ENCODE results near the gene C14orf180. TPM values are rescaled to one million over a fixed set of nuclear protein-coding genes. Genes with fewer than 3 reads are reported as not detected.

Gene C14orf180
- total RNA-seq, 1 experiment from 2014 or later = not detected

DNA sequence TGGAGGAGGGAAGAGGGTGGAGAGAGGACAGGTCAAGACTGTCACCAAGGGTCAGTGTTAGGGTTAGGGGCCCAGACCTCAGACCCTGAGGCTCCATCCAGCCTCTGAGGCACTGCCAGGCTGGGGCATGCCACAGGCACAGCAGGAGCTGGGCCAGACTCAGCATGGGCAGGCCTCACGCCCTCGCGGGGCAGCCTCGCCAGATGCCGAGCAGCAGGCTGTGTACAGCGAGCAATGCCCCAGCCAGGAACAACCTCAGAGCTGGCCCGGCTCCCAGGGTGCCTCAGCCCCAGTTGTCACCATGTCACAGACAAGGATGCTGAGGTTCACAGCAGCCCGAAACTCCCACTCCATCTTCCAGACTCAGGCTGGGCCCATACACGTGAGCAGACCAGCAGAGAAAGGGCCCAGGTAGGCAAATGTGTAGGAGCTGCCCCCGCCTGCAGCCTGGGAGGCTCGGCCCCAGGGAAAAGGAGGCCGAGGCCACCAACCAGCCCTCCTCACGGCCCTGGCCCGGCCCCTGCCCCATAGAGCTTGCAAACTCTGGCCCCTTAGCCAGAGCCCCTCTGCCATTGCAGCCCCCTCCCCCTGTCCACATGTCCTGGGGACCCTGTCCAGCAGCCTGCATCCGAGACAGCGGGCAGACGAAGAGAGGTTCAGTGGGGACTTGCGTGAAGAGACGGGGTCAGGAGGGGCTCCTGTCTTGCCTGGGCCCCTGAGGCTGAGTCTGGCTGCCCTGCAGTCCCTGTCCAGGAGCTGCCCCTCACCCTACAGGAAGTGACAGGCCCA is 7.5 kb downstream of the C14orf180 start:
- DNase-seq = no peak
- H2BK5ac ChIP-seq (ENCODE audit: insufficient read length, low read length) = no peak overlapping the region
- H3K27me3 ChIP-seq (ENCODE audit: insufficient read depth, low read length) = no peaks in the 10 kb centered on the region
- no peak overlapping the region for H3K4ac ChIP-seq (ENCODE audit: low read depth, low read length)
- H2BK15ac ChIP-seq (ENCODE audit: low read depth, low read length) = no peak overlapping the region
- no peak overlapping the region for H3K9ac ChIP-seq (ENCODE audit: extremely low read depth, insufficient read length, low read length)
- no peak overlapping the region for H3K27ac ChIP-seq (ENCODE audit: insufficient read length, low read depth, low read length)
- no peak overlapping the region for H3K18ac ChIP-seq (ENCODE audit: insufficient read length, low read depth, low read length)
- H4K20me1 ChIP-seq (ENCODE audit: control insufficient read depth, insufficient read depth, insufficient read length) = no peaks in the 10 kb centered on the region
- H3K4me2 ChIP-seq (ENCODE audit: insufficient read depth, insufficient read length, low read length) = no peak overlapping the region
- H2BK12ac ChIP-seq (ENCODE audit: insufficient read length, low read depth, low read length) = no peak overlapping the region
- Mint-ChIP-seq H3K4me1 (peaks cover 0 to 9% of the 10 kb centered on the region in 2 experiments; a peak in 3 of 4 replicates), H3K27ac (no peak overlapping the region), H3K36me3 (ENCODE audit: insufficient read depth in 1 of 3, low read depth in 3 of 3) (no peaks in the 10 kb centered on the region), H3K27me3 (ENCODE audit: low read depth) (peaks cover 4% of the 10 kb centered on the region), H3K4me3 (no peak overlapping the region), H3K9me3 (no peaks in the 10 kb centered on the region; a peak in 1 of 5 replicates)
- no peak overlapping the region for H3K56ac ChIP-seq (ENCODE audit: insufficient read length, low read depth, low read length)
- no peak overlapping the region for H2BK20ac ChIP-seq (ENCODE audit: low read depth, low read length, poor library complexity, severe bottlenecking)
- no CpG with 5 or more reads among the region's 19 CpGs for WGBS (ENCODE audit: extremely low coverage, insufficient read length, low lambda C conversion rate)
- no peak overlapping the region for H3K23ac ChIP-seq (ENCODE audit: insufficient read length, low read depth, low read length)
- no peak overlapping the region for H2AK5ac ChIP-seq (ENCODE audit: insufficient read length, low read length)
- TF ChIP-seq, protein P1, sequence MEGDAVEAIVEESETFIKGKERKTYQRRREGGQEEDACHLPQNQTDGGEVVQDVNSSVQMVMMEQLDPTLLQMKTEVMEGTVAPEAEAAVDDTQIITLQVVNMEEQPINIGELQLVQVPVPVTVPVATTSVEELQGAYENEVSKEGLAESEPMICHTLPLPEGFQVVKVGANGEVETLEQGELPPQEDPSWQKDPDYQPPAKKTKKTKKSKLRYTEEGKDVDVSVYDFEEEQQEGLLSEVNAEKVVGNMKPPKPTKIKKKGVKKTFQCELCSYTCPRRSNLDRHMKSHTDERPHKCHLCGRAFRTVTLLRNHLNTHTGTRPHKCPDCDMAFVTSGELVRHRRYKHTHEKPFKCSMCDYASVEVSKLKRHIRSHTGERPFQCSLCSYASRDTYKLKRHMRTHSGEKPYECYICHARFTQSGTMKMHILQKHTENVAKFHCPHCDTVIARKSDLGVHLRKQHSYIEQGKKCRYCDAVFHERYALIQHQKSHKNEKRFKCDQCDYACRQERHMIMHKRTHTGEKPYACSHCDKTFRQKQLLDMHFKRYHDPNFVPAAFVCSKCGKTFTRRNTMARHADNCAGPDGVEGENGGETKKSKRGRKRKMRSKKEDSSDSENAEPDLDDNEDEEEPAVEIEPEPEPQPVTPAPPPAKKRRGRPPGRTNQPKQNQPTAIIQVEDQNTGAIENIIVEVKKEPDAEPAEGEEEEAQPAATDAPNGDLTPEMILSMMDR (conservative IDR thresholded peaks at IDR 0.05) = no peak
- no peak overlapping the region for H4K5ac ChIP-seq (ENCODE audit: insufficient read length, low read depth, low read length)
- no peaks in the 10 kb centered on the region for H3K79me2 ChIP-seq (ENCODE audit: insufficient read depth, low read length)
- H2BK120ac ChIP-seq (ENCODE audit: low read depth, low read length, poor library complexity, severe bottlenecking) = no peak overlapping the region
- no peaks in the 10 kb centered on the region for H3K79me1 ChIP-seq (ENCODE audit: insufficient read depth, low read depth, low read length, poor library complexity, severe bottlenecking)
- no peak overlapping the region for H2AFZ ChIP-seq (ENCODE audit: low read length)
- no peak overlapping the region for H3T11ph ChIP-seq (ENCODE audit: low read length)
- H4K91ac ChIP-seq (ENCODE audit: insufficient read length, low read depth, low read length) = no peak overlapping the region
- H3K14ac ChIP-seq (ENCODE audit: insufficient read depth, low read length) = no peak overlapping the region
- H4K8ac ChIP-seq (replicated peaks; ENCODE audit: insufficient read length, low read depth, low read length) = no peak overlapping the region
- no peaks in the 10 kb centered on the region for H3K23me2 ChIP-seq (ENCODE audit: insufficient read length, low read depth, low read length, poor library complexity, severe bottlenecking)
- H3K4me1 ChIP-seq (ENCODE audit: insufficient read depth, low read length) = no peaks in the 10 kb centered on the region
- no peaks in the 10 kb centered on the region for H3K9me3 ChIP-seq (ENCODE audit: control insufficient read depth, low read depth, low read length)

Measured in H9 (cell line).